Mesothelial cell of epicardium (in vitro differentiated cells): ENCODE data around the gene DNAJC17. TPM values are rescaled to one million over a fixed set of nuclear protein-coding genes. Genes with fewer than 3 reads are reported as not detected.

Source experiments
- DNase-seq, 2 experiments: peaks; one replicate each; pipeline ENCODE4 v3.0.0; 2021; ENCODE audit warnings: low spot score in 2 of 2; ENCODE audit not compliant: unreplicated experiment in 2 of 2
- H3K27ac Mint-ChIP-seq: 2 replicates; pipeline ENCODE4 v1.8.0; 2021; ENCODE audit warnings: mixed read lengths
- H3K27me3 Mint-ChIP-seq: 2 replicates; pipeline ENCODE4 v1.8.0; 2021; ENCODE audit warnings: low read depth, mixed read lengths
- H3K36me3 Mint-ChIP-seq: 2 replicates; pipeline ENCODE4 v1.8.0; 2021; ENCODE audit warnings: mixed read lengths
- H3K4me1 Mint-ChIP-seq: 2 replicates; pipeline ENCODE4 v1.8.0; 2021; ENCODE audit warnings: mixed read lengths
- H3K4me3 Mint-ChIP-seq: 2 replicates; pipeline ENCODE4 v1.8.0; 2021; ENCODE audit warnings: mild to moderate bottlenecking, moderate library complexity, mixed read lengths
- H3K9me3 Mint-ChIP-seq: 2 replicates; pipeline ENCODE4 v1.8.0; 2021; ENCODE audit warnings: mixed read lengths
- total RNA-seq: library from RNA; stranded (reverse); gene quantifications from 3 replicates; pipeline ENCODE4 v1.2.1, GENCODE V29; 2021
- TF ChIP-seq, protein P1 (sequence below): fragments of 200-600 bp; sonication (generic); IDR thresholded peaks from one replicate; pipeline ENCODE4 v1.5.0; 2021; ENCODE audit warnings: antibody characterized with exemption; ENCODE audit not compliant: unreplicated experiment

DNAJC17 gene
- 36.4 to 44.3 TPM (median 41.2 TPM) in 3 replicates for total RNA-seq

- peak within 1 kb of the TSS; percentile 99 for H3K4me3 Mint-ChIP-seq
- no peaks in the 10 kb centered on the region for H3K27me3 Mint-ChIP-seq
- H3K4me1 Mint-ChIP-seq: peaks cover 17% of the 10 kb centered on the region
- peaks cover 6% of the 10 kb centered on the region for H3K36me3 Mint-ChIP-seq
- DNase-seq: peak; percentile 85 to 90
- H3K9me3 Mint-ChIP-seq: no peaks in the 10 kb centered on the region
- H3K27ac Mint-ChIP-seq: peak within 1 kb of the TSS; percentile 98
- TF ChIP-seq, protein P1, sequence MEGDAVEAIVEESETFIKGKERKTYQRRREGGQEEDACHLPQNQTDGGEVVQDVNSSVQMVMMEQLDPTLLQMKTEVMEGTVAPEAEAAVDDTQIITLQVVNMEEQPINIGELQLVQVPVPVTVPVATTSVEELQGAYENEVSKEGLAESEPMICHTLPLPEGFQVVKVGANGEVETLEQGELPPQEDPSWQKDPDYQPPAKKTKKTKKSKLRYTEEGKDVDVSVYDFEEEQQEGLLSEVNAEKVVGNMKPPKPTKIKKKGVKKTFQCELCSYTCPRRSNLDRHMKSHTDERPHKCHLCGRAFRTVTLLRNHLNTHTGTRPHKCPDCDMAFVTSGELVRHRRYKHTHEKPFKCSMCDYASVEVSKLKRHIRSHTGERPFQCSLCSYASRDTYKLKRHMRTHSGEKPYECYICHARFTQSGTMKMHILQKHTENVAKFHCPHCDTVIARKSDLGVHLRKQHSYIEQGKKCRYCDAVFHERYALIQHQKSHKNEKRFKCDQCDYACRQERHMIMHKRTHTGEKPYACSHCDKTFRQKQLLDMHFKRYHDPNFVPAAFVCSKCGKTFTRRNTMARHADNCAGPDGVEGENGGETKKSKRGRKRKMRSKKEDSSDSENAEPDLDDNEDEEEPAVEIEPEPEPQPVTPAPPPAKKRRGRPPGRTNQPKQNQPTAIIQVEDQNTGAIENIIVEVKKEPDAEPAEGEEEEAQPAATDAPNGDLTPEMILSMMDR: no peak
These were observed at the start of gene DNAJC17, which contains the start of gene ZFYVE19 for GRCh38 chr15:40807028-40807887. Gene DNAJC17, minus strand, starts transcription at chr15:40807473. Its CDS starts 27 bp downstream, at chr15:40807446. Gene ZFYVE19, plus strand, starts transcription at chr15:40807089. Its CDS starts 501 bp downstream, at chr15:40807590.

GRCh38 chr15:40856746-40857145 lies 49.5 kb upstream of the DNAJC17 start:
- H3K27ac Mint-ChIP-seq: peak overlapping the region; percentile 98
- DNase-seq: no peak
- H3K27me3 Mint-ChIP-seq: no peaks in the 10 kb centered on the region
- TF ChIP-seq, protein P1: no peak
- no peaks in the 10 kb centered on the region for H3K9me3 Mint-ChIP-seq
- peaks cover 26% of the 10 kb centered on the region for H3K4me1 Mint-ChIP-seq
- no peak overlapping the region for H3K4me3 Mint-ChIP-seq
- H3K36me3 Mint-ChIP-seq: peaks cover 10% of the 10 kb centered on the region

DNA sequence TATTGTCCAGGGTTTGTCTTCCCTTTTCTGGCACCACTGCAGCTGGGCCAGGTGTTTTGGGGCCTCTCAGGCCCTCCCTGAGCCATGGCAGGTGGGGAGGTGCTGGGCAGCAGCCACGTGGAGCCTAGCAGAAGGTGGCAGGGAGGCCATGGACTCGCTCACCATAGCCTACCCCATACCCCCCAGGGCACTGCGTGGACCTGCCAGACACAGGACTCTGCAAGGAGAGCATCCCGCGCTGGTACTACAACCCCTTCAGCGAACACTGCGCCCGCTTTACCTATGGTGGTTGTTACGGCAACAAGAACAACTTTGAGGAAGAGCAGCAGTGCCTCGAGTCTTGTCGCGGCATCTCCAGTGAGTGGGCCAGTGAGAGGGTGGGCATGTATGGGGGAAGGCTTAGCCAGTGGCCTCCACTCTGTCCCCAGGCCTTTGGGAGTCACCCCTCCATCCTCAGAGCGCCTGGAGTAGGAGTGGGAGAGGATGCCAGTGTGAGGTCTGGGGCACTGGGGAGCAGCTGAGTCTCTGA lies 48.5 kb upstream of the DNAJC17 start:
- DNase-seq: no peak
- peak overlapping the region; percentile 78 for H3K27ac Mint-ChIP-seq
- H3K9me3 Mint-ChIP-seq: no peaks in the 10 kb centered on the region
- H3K36me3 Mint-ChIP-seq: peaks cover 15% of the 10 kb centered on the region
- no peak overlapping the region for H3K4me3 Mint-ChIP-seq
- no peaks in the 10 kb centered on the region for H3K27me3 Mint-ChIP-seq
- TF ChIP-seq, protein P1: no peak
- H3K4me1 Mint-ChIP-seq: peaks cover 26% of the 10 kb centered on the region

DNA sequence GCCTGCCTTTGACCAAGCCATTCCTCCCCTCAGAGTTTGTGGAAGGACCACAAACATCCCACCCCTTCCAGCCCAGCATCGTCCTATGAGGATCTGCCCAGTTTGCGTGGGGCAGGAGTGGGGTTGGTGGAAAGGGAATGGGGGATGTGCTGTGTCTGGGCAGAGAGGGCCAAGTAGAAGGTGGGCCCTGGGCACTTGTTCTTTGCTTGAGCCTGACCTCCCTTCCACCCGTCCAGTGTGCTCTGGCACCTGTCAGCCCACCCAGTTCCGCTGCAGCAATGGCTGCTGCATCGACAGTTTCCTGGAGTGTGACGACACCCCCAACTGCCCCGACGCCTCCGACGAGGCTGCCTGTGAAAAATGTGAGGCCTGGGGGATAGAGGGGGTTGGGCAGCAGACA lies 46.9 kb upstream of the DNAJC17 start:
- Mint-ChIP-seq H3K9me3 (no peaks in the 10 kb centered on the region), H3K36me3 (peaks cover 19% of the 10 kb centered on the region), H3K4me3 (no peak overlapping the region), H3K27me3 (no peaks in the 10 kb centered on the region), H3K4me1 (peaks cover 24% of the 10 kb centered on the region), H3K27ac (no peak overlapping the region)
- TF ChIP-seq, protein P1: no peak
- no peak for DNase-seq

DNA sequence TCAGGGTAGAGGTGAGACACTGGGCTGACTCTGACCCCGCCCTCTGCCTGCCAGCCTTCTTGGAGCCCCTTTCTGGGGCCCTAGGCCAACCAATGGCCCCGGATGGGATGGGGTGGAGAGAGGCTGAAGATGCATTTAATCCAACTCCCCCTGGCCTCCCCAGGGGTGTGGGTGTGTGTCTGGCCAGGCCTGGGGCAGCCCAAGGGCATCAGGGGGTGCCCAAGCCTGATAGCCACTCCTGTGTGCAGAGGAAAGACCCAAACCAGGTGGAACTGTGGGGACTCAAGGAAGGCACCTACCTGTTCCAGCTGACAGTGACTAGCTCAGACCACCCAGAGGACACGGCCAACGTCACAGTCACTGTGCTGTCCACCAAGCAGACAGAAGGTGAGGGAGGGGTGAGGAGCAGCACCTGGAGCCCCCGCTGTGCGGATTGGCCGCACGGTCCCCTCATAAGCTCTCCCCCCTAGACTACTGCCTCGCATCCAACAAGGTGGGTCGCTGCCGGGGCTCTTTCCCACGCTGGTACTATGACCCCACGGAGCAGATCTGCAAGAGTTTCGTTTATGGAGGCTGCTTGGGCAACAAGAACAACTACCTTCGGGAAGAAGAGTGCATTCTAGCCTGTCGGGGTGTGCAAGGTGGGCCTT lies 46.1 kb upstream of the DNAJC17 start:
- Mint-ChIP-seq H3K36me3 (peaks cover 19% of the 10 kb centered on the region), H3K27me3 (no peaks in the 10 kb centered on the region), H3K4me3 (no peak overlapping the region), H3K4me1 (peaks cover 17% of the 10 kb centered on the region), H3K27ac (no peak overlapping the region), H3K9me3 (no peaks in the 10 kb centered on the region)
- no peak for DNase-seq
- TF ChIP-seq, protein P1: no peak
